Measurements from ENCODE around the gene CNR2.

- TF ChIP-seq CTCF (IDR thresholded peaks at IDR 0.05) (no peak), EP300 (IDR thresholded peaks at IDR 0.05) (no peak)
Measured at GRCh38 chr1:23904748-23905357, 8.3 kb downstream of the CNR2 start.
